Superior temporal gyrus (tissue), 1 donor: ENCODE measurements around the gene HES2.
"Not testable (repeated sequence)": the region's sequence is repeated elsewhere in the genome, so short reads cannot be mapped to it uniquely, and the experiment has no call there.

Experiments used
- DNase-seq: peaks from one replicate; pipeline ENCODE4 v3.0.0-alpha.2; 2016; ENCODE audit errors: extremely low spot score

The HES2 gene

DNA sequence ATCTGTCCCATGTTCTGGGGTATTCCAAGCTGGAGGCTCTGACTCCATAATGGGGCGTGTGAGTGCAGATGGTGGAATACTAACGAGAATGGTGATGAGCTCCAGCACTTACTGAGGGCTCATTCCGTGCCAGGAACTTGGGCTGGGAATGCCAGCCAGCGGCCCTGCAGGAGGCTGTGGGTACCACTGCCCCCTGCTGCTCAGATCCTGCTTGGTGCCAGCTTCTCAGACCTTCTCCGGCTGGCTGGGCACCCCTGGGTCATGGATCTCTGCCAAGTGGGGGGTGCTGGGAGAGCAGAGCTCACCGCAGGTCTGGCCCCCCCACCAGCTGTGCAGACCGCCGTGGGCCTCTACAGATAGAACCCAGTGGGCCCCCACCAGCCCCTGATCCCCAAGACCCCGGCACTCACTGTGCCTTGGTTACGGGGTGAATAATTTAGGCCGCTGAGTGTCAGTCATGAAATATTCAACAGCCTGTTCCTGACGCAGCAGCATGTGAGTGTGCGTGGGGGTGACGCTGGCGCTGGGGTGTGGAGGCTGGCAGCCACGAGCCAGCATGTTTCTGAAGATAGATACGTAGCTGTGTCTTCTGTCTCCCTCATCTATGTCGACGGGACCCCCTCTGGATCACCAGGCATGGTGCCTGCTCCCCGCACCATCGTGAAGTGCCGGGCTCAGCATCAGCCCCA lies 17.4 kb upstream of the HES2 start:
- DNase-seq: peak; percentile 37

DNA sequence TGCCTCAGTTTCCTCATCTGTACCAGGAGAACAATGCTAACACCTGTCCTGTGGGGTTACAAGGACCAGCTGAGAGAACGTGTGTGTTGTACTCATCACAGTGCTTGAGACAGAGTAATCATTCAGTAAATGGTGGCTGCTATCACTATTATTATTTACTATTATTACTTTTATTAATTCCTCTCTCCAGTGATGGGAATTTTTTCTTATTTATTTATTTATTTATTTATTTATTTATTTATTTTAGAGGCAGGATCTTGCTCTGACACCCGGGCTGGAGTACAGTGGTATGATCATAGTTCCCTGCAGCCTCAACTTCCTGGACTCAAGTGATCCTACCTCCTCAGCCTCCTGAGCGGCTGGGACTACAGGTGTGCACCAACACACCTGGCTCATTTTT lies 16.6 kb upstream of the HES2 start:
- not testable (repeated sequence) for DNase-seq

DNA sequence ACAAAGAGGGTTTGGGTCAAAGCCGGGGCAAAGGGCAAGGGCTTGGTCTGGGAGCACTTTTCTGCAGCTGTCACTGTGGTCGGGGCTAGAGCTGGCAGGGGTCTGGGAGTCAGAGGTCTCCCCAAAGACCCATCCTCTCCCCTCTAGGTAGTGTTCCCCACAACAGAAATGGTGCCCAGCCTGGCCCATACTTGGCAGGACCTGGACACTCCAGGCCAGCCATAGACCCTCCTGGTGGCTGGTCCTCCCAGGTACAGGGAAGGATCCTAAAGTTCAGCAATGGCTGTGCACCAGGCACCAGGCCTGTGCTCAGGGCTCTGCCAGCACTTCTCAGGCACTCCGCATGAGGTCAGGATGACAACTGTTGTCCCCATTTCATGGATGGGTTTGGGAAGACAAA lies 15.8 kb upstream of the HES2 start:
- DNase-seq: no peak

DNA sequence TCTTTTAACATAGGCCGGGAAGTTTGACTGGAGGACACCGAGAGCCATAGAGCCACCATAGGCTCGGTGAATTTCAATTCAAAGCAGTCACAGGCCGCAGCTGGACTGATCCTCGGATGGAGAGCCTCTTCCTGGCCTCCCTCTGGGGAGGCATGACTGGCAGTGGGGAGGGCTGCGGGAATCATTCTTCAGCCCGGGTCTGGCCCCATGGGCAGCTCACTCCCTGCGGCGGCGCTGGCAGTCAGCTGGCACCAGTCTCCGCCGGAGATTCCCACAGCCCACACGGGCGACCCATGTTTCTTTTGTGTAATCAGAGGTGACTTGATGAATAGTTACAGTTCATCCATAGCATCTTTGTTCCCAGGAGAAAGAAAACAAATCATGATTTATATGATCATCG lies 15.4 kb upstream of the HES2 start:
- DNase-seq: no peak

DNA sequence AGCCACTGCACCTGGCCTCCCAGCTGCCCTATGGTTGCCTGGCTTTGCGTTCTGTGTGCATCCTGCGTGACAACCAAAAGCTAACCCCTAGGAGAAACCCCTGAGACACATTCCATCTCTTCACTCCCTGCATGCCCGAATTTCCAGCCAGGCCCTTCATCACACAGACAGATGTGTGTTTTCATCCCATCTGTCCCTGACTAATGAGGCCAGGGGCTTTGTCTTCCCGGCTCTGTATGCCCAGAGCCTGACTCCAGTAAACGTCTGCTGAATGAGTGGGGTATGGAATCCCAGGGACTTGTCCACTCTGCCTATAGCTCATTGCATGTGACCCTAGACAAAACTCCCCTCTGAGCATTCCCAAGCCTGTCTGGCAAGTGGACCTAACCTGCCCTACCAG lies 14.5 kb upstream of the HES2 start:
- no peak for DNase-seq

DNA sequence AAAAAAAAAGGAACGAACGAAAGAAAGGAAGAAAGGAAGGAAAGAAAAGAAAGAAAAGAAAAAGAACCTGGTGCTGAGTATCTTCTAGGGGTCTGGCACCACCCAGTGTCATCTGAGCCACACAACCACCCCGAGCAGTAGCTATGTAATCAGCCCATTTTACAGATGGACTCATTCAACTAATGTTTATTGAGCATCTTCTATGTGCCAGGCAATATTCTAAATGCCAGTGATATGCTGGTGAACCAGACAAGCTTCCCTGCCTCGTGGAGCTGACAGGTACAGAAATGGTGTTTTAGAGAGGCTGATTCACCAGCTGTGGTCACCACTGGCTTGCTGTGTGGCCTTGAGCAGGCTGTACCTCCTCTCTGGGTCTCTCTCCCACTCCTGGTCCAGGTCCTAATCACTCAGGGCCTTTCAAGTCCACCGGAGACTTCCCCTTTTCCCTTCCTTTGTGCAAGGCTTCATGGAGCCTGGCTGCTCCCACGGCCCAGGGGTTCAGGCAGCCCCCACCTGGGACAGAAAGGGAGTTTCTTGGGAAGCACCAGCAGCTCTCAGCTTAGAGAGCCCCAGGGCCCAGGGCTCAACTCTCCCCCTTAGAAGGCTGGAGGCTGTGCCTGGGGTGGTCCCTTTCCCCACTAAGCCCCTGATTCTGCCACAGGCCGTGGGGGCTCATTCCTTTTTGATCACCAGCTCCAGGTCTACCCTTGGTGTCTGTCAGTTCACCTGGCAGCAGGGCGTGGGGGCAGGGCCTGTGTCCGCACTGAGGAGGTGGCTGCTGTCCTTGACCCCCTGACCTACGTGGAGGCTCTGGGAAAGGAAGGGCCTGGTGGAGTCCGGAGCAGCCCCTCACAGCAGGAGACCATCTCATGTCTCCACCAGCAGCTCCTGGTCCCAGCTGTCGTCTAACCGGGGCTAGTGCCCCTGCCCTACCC lies 12.2 kb upstream of the HES2 start:
- not testable (repeated sequence) for DNase-seq

DNA sequence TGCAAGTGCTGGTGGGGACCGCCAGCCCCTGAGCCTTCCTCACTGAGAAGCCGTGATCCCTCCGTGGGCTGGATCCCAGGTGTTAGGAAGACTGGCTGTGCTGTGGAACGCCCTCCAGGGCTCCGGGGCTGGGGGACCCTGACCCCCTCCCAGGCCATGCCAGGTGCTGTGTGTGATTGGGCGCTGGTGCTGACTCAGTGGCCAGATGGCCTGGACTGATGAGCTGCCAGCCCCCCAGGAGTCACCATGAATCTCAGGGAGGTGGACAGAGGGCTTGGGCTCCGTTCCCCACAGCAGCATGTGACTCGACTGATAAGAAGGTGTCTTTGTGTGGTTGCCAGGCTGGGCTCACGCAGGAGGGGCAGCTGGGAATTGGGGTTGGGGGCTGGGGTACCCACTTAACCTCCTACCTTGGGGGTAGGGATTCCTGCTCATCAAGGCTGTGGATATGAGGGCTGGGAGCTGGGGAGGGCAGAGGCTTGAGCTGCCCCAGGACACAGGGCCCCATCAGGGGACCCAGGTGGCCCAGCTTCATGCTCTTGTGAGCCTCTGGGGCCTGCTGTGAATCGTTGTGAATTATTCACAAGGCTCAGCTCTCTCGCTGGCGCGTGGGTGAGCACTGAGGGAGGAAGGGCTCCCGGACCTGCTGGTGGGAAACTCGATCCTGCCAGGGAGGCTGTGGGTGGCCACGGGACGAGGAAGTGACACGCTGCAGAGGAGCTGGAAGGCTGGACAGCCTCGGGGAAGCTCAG lies 10.1 kb upstream of the HES2 start:
- DNase-seq: not testable (repeated sequence)

DNA sequence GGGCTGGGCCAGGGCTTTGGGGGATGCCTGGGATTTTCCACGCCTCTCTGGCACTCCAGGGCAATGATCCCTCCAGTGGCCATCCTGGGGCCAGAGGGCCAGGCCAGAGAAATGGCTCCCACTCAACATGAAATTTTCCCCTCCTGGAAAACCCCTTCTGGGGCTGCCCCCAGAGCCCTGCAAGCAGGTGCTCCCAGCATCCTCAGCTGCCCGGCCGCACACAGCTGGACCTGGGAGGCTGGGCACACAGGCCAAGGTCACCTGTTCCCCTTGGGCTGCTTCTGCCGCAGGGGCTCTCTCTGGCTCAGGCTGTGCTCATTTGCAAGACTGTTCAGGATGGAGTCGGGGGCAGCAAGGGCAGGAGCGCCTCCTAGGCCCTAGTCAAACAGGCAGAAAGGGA lies 8.7 kb upstream of the HES2 start:
- not testable (repeated sequence) for DNase-seq

DNA sequence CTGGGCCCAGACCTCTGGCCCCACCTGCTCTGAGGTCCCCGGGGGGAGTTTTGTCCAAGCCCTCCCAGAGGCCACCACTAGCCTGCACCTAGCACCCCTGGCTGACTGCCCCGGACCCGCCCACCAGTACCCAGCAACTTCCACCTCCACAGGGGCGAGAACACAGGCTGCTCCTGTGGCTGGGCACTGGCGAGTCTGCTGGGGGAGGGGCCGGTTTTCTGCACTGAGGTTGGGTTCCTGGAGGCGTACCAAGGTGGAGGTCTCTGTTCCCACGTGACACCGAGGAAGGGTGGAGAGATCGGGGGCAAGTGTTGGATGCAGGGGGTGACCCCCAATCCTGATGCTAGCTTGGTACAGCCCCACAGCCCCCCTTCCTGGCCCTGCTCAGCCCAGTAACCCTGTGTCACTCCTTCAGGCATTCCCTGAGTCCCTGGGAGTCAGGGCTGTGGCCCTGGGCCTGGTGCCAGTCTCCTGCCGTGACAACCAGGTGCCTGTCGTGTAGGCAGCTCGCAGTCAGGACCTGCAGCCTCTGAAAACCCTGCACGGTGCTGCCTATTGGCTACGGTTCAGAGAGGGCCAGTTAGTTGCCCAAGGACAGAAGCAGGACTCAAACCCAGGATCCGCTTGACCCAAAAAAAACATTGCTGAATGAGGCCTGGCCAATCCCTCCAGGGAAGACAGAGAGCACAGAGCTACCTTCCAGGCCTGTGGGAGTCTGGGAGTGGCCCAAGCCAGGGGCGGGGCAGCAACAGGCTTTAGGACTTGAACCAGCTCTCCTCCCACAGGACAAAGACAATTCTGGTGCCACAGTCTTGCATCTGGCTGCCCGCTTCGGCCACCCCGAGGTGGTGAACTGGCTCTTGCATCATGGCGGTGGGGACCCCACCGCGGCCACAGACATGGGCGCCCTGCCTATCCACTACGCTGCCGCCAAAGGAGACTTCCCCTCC lies 8.0 kb upstream of the HES2 start:
- no peak for DNase-seq

DNA sequence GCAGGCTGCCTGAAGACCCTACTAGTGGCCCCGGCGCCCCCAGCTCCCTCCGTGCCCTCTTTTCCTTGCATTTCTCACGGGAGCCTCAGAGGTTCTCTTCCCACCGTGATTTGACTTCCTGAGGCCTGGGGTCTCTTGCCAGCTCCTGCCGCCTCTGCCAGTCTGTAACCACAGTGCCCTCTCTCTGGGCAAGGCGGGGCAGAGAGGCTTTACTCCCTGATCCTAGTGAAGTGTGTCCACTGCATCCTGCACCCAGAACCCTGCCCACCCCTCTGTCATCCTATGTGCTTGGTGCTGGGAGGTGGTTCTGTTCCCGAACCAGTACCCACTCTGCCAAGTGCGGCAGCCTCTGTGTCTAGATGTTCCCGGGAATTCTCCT lies 7.2 kb upstream of the HES2 start:
- no peak for DNase-seq

DNA sequence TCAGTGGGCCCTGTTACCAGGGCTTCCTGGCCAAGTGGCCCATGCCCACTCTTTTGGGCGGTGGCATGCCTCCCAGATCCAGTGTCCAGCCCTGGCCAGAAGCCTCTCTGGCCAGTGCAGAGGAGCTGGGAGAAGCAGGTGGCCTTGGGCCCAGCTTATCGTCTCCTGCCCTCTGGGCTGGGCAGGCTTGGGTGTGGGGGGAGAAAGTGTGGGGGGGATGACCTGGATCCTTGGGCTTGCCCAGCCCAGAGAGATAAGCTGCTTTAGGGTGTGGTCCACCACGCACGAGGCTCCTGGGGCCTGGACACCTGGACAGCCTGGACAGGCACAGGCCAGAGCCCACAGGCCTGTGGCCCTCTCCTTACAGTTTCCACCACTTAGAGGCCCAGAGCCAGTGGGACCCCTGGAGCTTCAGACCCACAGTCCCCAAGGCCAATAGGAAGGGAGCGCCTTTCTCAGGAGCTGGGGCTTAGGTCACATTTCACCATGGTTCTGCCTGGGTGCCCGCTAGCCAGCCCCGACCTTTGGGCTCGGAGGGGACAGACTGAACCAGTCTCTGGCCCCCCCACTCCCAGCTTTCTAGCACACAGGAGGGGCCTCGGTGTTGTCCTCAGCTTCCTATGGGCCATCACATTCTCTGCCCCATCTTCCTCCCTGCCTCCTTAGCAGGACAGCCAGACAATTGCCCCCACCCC lies 6.7 kb upstream of the HES2 start:
- no peak for DNase-seq

DNA sequence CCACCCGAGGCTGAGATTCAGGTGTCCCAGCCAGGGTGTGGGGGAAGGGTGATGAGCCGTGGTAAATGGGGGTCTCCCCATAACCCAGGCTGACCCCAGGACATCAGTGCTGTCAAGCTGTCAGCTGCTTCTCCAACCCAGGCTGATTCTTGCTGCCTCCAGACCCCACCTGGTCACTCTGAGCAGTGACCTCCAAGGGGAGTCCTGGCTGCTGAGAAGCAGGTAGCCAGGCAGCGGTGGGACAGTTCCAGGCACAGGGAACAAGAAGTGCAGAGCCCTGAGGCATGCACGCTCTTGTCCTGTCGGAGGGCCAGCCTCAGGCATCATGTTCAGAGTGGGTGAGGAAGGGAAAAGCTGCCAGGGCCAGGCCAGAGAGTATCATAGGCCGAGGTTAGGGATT lies 5.9 kb upstream of the HES2 start:
- DNase-seq: no peak

DNA sequence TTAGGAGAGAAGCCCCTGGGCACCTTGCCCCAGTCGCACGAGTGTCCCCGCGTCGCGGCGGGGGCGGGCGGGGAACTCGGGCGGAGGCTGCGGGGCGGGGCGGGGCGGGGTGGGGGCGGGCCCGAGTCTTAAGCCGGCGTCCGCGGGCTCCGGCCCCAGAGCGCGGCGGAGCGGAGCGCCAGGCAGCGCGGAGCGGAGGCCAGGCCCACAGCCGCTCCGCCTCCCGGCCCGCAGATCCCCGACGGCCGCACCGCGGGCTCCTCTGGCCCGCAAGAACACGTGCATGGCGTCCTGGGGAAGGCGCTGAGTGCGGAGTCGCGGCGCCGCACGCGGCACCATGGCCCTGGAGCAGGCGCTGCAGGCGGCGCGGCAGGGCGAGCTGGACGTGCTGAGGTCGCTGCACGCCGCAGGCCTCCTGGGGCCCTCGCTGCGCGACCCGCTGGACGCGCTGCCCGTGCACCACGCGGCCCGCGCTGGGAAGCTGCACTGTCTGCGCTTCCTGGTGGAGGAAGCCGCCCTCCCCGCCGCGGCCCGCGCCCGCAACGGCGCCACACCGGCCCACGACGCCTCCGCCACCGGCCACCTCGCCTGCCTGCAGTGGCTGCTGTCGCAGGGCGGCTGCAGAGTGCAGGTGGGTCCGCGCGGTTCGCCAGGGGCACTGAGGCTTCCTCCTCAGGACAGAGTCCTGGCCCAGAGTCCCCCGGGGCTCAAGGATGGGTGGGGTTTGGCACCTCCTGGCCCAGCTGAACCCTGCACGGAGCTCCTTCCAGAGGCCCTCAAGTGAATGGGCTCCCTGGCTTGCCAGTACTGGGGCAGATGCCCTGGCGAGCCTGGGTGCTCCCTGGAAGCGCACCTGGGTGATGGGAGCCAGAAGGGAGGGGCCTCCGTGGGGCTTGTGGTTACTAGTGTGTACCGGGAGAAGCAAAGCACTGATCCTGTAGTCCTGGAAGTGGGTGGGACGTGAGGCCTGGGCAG lies 5.2 kb upstream of the HES2 start, which contains the start of gene ESPN:
Gene ESPN, plus strand, starts transcription at position 158 of the 975 bp plus-strand sequence. Its CDS starts 180 bp downstream, at position 338.
- no peak for DNase-seq

DNA sequence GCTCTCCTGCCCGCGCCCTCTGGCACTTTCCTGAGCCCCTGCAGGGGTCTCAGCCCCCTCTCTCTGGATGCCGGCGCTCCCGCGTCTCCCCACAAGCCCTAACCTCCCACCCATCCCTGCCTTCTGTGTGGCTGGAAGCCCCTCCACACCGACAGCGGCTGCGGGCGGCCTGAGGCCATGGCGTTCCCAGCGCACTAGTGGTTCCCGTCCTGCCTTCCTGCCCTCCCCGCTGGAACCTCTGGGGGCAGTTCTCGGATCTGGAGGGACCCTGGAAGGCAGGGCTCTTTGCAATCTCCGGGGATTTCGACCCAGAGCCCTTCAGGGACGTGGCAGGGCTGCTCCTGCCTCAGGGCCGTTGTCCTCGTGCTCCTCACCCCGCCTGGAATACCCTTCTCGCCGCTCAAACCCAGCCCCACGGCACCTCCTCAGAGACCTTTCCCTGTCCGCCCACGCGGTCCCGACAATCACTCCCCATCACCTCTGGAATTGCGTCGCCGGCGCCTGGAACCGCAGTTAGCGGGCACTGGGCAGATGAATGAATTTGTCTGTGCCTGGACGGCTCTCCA lies 4.4 kb upstream of the HES2 start:
- no peak for DNase-seq

DNA sequence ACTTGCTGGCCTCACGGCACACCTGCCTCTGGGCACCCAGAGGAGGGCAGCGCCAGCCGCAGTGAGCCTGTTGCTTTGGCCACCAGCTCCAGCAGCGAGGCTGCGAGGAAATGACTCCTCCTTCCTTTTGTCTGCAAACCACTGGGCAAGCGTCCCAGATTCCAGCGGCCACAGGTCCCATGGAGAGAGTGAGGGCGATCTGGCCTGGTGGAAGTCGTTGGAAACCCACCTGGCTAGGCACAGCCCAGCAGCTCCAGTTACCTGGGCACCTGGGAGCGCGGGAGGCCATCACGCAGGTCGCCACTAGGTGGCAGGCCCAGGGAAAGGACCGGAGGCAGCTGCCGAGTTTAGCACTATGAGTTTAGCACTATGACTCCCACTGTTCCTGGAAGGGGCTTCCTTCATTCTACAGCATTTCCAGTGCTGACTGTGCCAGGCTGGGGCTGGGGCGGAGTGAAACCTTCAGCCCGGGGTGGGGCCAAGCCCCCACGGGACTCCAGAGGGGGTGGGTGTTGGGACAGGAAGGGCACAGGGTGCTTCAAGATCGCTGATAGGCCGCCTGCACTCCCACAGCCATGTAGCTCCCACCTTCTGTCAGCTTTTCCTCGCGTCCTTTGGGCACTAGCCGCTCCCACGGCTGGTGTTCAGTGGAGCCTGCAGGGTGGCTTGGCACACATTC lies 3.7 kb upstream of the HES2 start:
- DNase-seq: no peak

DNA sequence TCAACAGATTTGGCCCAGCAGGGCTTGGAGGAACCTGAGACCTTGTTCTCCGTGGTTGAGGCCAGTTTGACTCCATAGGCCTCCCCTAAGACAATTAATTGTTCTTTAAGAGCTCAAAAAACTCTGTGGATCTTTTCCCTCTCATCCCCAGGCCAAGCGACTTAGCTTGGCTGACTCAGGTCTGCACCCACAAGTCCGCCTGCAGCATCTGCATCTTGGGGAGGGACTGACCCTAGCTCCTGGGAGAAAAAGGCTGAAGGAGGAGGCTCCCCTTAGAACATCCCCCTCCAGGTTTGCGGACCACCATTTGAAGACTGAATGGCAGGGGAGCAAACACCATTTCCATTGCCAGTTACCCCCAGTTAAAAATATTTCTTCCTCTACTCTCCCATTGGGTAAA lies 1.5 kb upstream of the HES2 start:
- DNase-seq: no peak

DNA sequence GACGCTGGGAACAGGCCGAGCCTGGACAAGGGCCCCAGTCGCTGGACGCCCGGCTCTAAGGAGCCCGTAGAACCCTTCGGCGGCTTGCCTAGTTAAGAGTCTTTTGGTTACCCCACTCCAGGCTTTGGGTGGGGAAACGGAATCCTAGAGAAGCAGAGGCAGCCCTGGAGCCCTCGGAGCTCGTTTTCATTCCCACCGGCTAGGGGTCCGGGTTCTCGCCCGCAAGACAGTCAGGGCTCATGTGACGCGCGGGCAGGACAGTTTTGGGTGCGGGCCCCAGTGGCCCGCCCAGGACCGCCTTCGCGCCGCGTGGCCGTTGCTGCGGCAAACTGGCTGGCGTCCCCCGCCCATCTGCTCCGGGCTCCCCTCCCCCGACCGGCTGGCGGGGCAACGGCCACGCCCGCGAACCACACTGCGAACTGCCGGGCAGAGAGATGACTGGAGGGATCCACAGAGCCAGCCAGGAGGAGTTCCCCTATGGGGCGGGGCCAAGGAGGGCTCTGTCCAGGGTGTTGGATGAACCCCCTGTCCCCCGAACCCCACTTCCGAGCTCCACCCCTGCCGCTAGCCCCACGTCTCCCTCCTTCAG lies 829 bp upstream of the HES2 start:
- DNase-seq: no peak

DNA sequence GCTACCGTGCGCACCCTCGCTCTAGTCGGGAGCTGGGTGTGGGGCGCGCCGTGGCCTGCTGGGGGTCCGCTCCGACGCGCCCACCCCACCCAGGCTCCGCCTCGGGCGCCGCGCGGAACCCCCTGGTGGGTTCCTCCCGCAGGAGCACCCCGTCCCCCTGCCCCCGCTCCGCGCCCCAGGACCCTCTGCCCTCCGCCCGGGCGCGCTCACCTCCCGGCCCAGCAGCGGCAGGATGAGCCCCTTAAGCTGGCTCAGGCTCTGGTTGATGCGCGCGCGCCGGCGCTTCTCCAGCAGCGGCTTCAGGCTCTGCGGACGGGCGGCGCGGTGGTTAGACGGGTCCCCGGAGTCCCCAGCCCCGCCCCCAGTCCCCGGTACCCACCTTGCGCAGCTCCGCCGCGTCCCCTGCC lies 319 bp downstream of the HES2 start:
- DNase-seq: no peak
